Naive thymus-derived CD8-positive, alpha-beta T cell (primary cell): ENCODE measurements around the gene GDF11. TPM values are rescaled to one million over a fixed set of nuclear protein-coding genes. Genes with fewer than 3 reads are reported as not detected.
A peak's percentile ranks its signal among the peaks of the same experiment; 100 is the strongest.

Experiments used
- ATAC-seq, 2 donors: fragments of 150-1000 bp; cut with Tn5 transposase in 1 of 2; sonication (Bioruptor Pico), chemical (Tn5 transposase) in 1 of 2; 1 replicate in 1 of 2; 2 replicates in 1 of 2; pipeline ENCODE4 v1.10.0; 2021; ENCODE audit warnings: mild to moderate bottlenecking in 2 of 2, moderate library complexity in 2 of 2
- POLR2A ChIA-PET: fragments of 350-600 bp; sonication (Branson Sonifier 250); formaldehyde crosslinking; loops from one replicate; lab custom pipeline; 2021; ENCODE audit warnings: antibody characterized with exemption; lab: Charles Lee
- DNase-seq, 10 donors: peaks; one replicate each; pipeline versions ENCODE4 v3.0.0 to v3.0.0-alpha.2; 2020 to 2022
- H3K27ac Mint-ChIP-seq, 10 donors: one replicate each; pipeline ENCODE4 v1.8.0; 2020 to 2022; ENCODE audit warnings: mild to moderate bottlenecking in 10 of 10, mixed read lengths in 10 of 10, moderate library complexity in 4 of 10, inconsistent platforms in 1 of 10
- H3K27me3 Mint-ChIP-seq, 5 donors: one replicate each; pipeline ENCODE4 v1.8.0; 2021 to 2022; ENCODE audit warnings: mixed read lengths in 5 of 5
- H3K36me3 Mint-ChIP-seq, 3 donors: one replicate each; pipeline ENCODE4 v1.8.0; 2020 to 2022; ENCODE audit warnings: mixed read lengths in 3 of 3, mild to moderate bottlenecking in 2 of 3, inconsistent platforms in 1 of 3
- H3K4me1 Mint-ChIP-seq, 4 donors: one replicate each; pipeline ENCODE4 v1.8.0; 2021 to 2022; ENCODE audit warnings: mixed read lengths in 4 of 4
- H3K4me3 Mint-ChIP-seq, 10 donors: one replicate each; pipeline ENCODE4 v1.8.0; 2020 to 2022; ENCODE audit warnings: mild to moderate bottlenecking in 10 of 10, mixed read lengths in 10 of 10, moderate library complexity in 6 of 10, inconsistent platforms in 1 of 10
- H3K9me3 Mint-ChIP-seq, 9 donors: one replicate each; pipeline ENCODE4 v1.8.0; 2020 to 2022; ENCODE audit warnings: mixed read lengths in 9 of 9, mild to moderate bottlenecking in 3 of 9, inconsistent platforms in 1 of 9, moderate library complexity in 1 of 9
- polyA plus RNA-seq, 3 donors: library from polyadenylated mRNA; unstranded; fragments of 300-500 nt; fragmentation: Illumina TruSeq; gene quantifications; one replicate each; pipeline ENCODE4 v1.2.3, GENCODE V29; 2021
- total RNA-seq, 8 experiments: library from RNA in 2 of 8; stranded (reverse) in 2 of 8; gene quantifications; one replicate each; pipeline ENCODE4 v1.2.3 and lab custom pipeline; 2021 to 2026

GDF11 gene
- total and polyA plus RNA-seq, 5 experiments from 2014 or later, result 0.82 to 7.7 (median 1.5) TPM

- peak overlapping the region; percentile 45 to 94 (median 86) for H3K27ac Mint-ChIP-seq
- ATAC-seq (no peak), DNase-seq (no peak)
- peaks cover 30 to 51% (median 48%) of the 10 kb centered on the region in 4 donors for H3K4me1 Mint-ChIP-seq
- no peaks in the 10 kb centered on the region for H3K27me3 Mint-ChIP-seq
- peaks cover 0 to 13% (median 0%) of the 10 kb centered on the region in 3 donors for H3K36me3 Mint-ChIP-seq
- peak overlapping the region; percentile 74 to 88 (median 77) for H3K4me3 Mint-ChIP-seq
- H3K9me3 Mint-ChIP-seq, result no peaks in the 10 kb centered on the region
- POLR2A ChIA-PET, result interaction anchor here (0.6 to 1.2 kb wide), 2 partner anchors 10 to 1308 kb away, joined by 3 to 5 read pairs; no protein-coding TSS in a partner anchor
Observed at GRCh38 chr12:55726971-55727370, 16.0 kb upstream of the GDF11 start.

- Mint-ChIP-seq H3K27ac (peak overlapping the region; percentile 45 to 94 (median 86)), H3K4me1 (peaks cover 30 to 58% (median 48%) of the 10 kb centered on the region in 4 donors), H3K36me3 (peaks cover 0 to 13% (median 0%) of the 10 kb centered on the region in 3 donors), H3K9me3 (no peaks in the 10 kb centered on the region), H3K27me3 (no peaks in the 10 kb centered on the region), H3K4me3 (peak overlapping the region; percentile 74 to 88 (median 77))
- POLR2A ChIA-PET, result interaction anchor here (0.6 to 1.2 kb wide), 3 partner anchors 10 to 1309 kb away, joined by 3 to 5 read pairs (median 3); partner anchors contain the start of gene BLOC1S1
- DNase-seq (no peak), ATAC-seq (no peak)
Observed at GRCh38 chr12:55727643-55728185, 15.2 kb upstream of the GDF11 start.

GRCh38 chr12:55728186-55728938, 14.6 kb upstream of the GDF11 start:
- ATAC-seq, result peak; percentile 1 to 10

GRCh38 chr12:55728939-55729818, 13.7 kb upstream of the GDF11 start, which contains the start of gene CD63:
Gene CD63 (minus strand): TSS chr12:55729009. CDS start chr12:55728341, 668 bp downstream.
- DNase-seq, result peak in 9 of 10 donors; percentile 17 to 76 (median 42)
- Mint-ChIP-seq H3K36me3 (peaks cover 0 to 13% (median 0%) of the 10 kb centered on the region in 3 donors), H3K9me3 (no peaks in the 10 kb centered on the region), H3K27ac (peak within 1 kb of the TSS; percentile 91 to 97 (median 94)), H3K27me3 (no peaks in the 10 kb centered on the region), H3K4me1 (peaks cover 30 to 59% (median 46%) of the 10 kb centered on the region in 4 donors), H3K4me3 (peak within 1 kb of the TSS; percentile 76 to 95 (median 90))
- ATAC-seq, result peak; percentile 59 to 69
- POLR2A ChIA-PET, result interaction anchor here (0.6 to 2.7 kb wide), 18 partner anchors 8 to 388 kb away, joined by 3 to 32 read pairs (median 4); partner anchors contain the start of genes BLOC1S1, DGKA, DNAJC14 and GDF11

More at GRCh38 chr12:55728186-55728938, 14.6 kb upstream of the GDF11 start:
- POLR2A ChIA-PET, result interaction anchor here (0.8 to 2.7 kb wide), 7 partner anchors 10 to 388 kb away, joined by 3 to 32 read pairs (median 19); partner anchors contain the start of genes BLOC1S1, GDF11, ORMDL2 and RDH5
- no peaks in the 10 kb centered on the region for H3K27me3 Mint-ChIP-seq
- H3K9me3 Mint-ChIP-seq, result no peaks in the 10 kb centered on the region
- H3K4me1 Mint-ChIP-seq, result peaks cover 30 to 59% (median 48%) of the 10 kb centered on the region in 4 donors
- peaks cover 0 to 13% (median 0%) of the 10 kb centered on the region in 3 donors for H3K36me3 Mint-ChIP-seq
- peak overlapping the region in 7 of 10 donors; percentile 60 to 94 (median 82) for H3K27ac Mint-ChIP-seq
- H3K4me3 Mint-ChIP-seq, result peak overlapping the region; percentile 64 to 95 (median 79)
- peak in 1 of 10 donors; percentile 23 for DNase-seq

GRCh38 chr12:55729819-55730818, 12.8 kb upstream of the GDF11 start:
- POLR2A ChIA-PET, result interaction anchor here (0.5 to 2.7 kb wide), 18 partner anchors 9 to 395 kb away, joined by 3 to 32 read pairs (median 4); partner anchors contain the start of genes BLOC1S1, DGKA, DNAJC14 and GDF11
- DNase-seq (peak in 5 of 10 donors; percentile 31 to 71 (median 44)), ATAC-seq (peak; percentile 54 to 64)
- no peaks in the 10 kb centered on the region for H3K27me3 Mint-ChIP-seq
- H3K27ac Mint-ChIP-seq, result peak overlapping the region; percentile 85 to 97 (median 94)
- no peaks in the 10 kb centered on the region for H3K9me3 Mint-ChIP-seq
- H3K36me3 Mint-ChIP-seq, result peaks cover 0 to 9% (median 0%) of the 10 kb centered on the region in 3 donors
- H3K4me3 Mint-ChIP-seq, result peak overlapping the region; percentile 76 to 95 (median 90)
- peaks cover 26 to 52% (median 39%) of the 10 kb centered on the region in 4 donors for H3K4me1 Mint-ChIP-seq

- DNase-seq (no peak), ATAC-seq (no peak)
- Mint-ChIP-seq H3K27ac (peak overlapping the region in 8 of 10 donors; percentile 6 to 83 (median 66)), H3K27me3 (no peaks in the 10 kb centered on the region), H3K4me3 (no peak overlapping the region), H3K9me3 (no peaks in the 10 kb centered on the region), H3K4me1 (peaks cover 23 to 46% (median 32%) of the 10 kb centered on the region in 4 donors), H3K36me3 (no peaks in the 10 kb centered on the region)
- POLR2A ChIA-PET, result interaction anchor here (1.3 kb wide), 1 partner anchor 10 kb away, joined by 3 read pairs; no protein-coding TSS in a partner anchor
Observed at GRCh38 chr12:55732288-55732687, 10.6 kb upstream of the GDF11 start.

GRCh38 chr12:55733021-55733555, 9.8 kb upstream of the GDF11 start:
- H3K27ac Mint-ChIP-seq, result peak overlapping the region in 2 of 10 donors; percentile 6
- H3K4me3 Mint-ChIP-seq, result no peak overlapping the region
- DNase-seq (no peak), ATAC-seq (no peak)
- H3K27me3 Mint-ChIP-seq, result no peaks in the 10 kb centered on the region
- no peaks in the 10 kb centered on the region for H3K9me3 Mint-ChIP-seq
- no peaks in the 10 kb centered on the region for H3K36me3 Mint-ChIP-seq
- POLR2A ChIA-PET, result interaction anchor here (1.1 to 1.3 kb wide), 2 partner anchors 9 to 11 kb away, joined by 3 to 4 read pairs; no protein-coding TSS in a partner anchor
- peaks cover 24 to 46% (median 35%) of the 10 kb centered on the region in 4 donors for H3K4me1 Mint-ChIP-seq

- ATAC-seq, result no peak
- Mint-ChIP-seq H3K9me3 (no peaks in the 10 kb centered on the region), H3K4me1 (peaks cover 24 to 51% (median 38%) of the 10 kb centered on the region in 4 donors), H3K27me3 (no peaks in the 10 kb centered on the region), H3K4me3 (no peak overlapping the region), H3K27ac (no peak overlapping the region), H3K36me3 (no peaks in the 10 kb centered on the region)
- DNase-seq, result no peak
- POLR2A ChIA-PET, result interaction anchor here (0.7 to 1.1 kb wide), 2 partner anchors 10 to 1394 kb away, joined by 4 read pairs; no protein-coding TSS in a partner anchor
Observed at GRCh38 chr12:55733858-55734257, 9.1 kb upstream of the GDF11 start.

GRCh38 chr12:55734595-55734994, 8.3 kb upstream of the GDF11 start:
- H3K27me3 Mint-ChIP-seq, result no peaks in the 10 kb centered on the region
- H3K9me3 Mint-ChIP-seq, result no peaks in the 10 kb centered on the region
- no peak for DNase-seq
- peak overlapping the region in 1 of 10 donors; percentile 55 for H3K27ac Mint-ChIP-seq
- H3K4me3 Mint-ChIP-seq, result no peak overlapping the region
- H3K36me3 Mint-ChIP-seq, result no peaks in the 10 kb centered on the region
- POLR2A ChIA-PET, result interaction anchor here (0.7 kb wide), 1 partner anchor 1393 kb away, joined by 4 read pairs; no protein-coding TSS in a partner anchor
- peaks cover 24 to 46% (median 36%) of the 10 kb centered on the region in 4 donors for H3K4me1 Mint-ChIP-seq
- no peak for ATAC-seq

GRCh38 chr12:55736076-55736475, 6.8 kb upstream of the GDF11 start:
- no peaks in the 10 kb centered on the region for H3K36me3 Mint-ChIP-seq
- H3K27ac Mint-ChIP-seq, result peak overlapping the region in 4 of 10 donors; percentile 37 to 81 (median 60)
- H3K4me3 Mint-ChIP-seq, result peak overlapping the region in 1 of 10 donors; percentile 34
- H3K9me3 Mint-ChIP-seq, result no peaks in the 10 kb centered on the region
- no peak for DNase-seq
- ATAC-seq, result no peak
- H3K27me3 Mint-ChIP-seq, result no peaks in the 10 kb centered on the region
- POLR2A ChIA-PET, result interaction anchor here (0.6 to 4.0 kb wide), 4 partner anchors 11 to 193 kb away, joined by 3 to 60 read pairs (median 14); partner anchors contain the start of genes DGKA and PYM1
- H3K4me1 Mint-ChIP-seq, result peaks cover 12 to 31% (median 22%) of the 10 kb centered on the region in 4 donors
